NT2/D1 (cell line): ENCODE measurements around the gene LPA.

Experiments
- YY1 ChIP-seq: IDR thresholded peaks from 2 replicates; pipeline ENCODE4 v1.6.1; 2011; ENCODE audit not compliant: insufficient read length, insufficient read depth
- ZNF274 ChIP-seq: IDR thresholded peaks from 2 replicates; pipeline ENCODE4 v1.6.1; 2011; ENCODE audit warnings: mild to moderate bottlenecking, low read depth, low read length

DNA sequence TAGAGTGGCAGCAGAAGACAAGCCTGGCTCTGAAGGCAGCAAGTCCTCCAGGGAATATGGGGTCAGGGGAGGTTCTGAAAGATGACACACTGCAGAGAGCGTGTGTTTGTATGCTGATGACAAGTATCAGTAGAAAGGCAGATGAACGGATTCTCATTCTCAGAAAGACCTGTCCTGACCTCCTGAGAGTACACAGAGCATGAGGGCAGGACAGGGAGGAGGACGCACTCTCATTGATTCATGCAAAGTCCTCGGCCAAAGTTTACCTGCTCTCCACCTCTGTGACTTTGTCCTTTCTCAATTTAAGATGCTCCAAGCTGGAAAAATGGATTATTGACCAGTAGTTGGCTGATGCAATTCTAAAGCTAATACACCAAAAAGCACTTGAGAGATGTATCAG lies 156.7 kb downstream of the LPA start:
- TF ChIP-seq YY1 (no peak), ZNF274 (no peak)
